Measurements from ENCODE around the gene ASXL3.

ASXL3 gene

GRCh38 chr18:33700513-33700976 is 122.5 kb downstream of the ASXL3 start:
- no peak for DNase-seq (ENCODE audit: insufficient read length, low spot score)
- FAIRE-seq = no peak
- no peak for TF ChIP-seq POLR2A (IDR thresholded peaks at IDR 0.05; ENCODE audit: low read depth, low read length)

- FAIRE-seq = no peak
- no peak for DNase-seq (ENCODE audit: insufficient read length, low spot score)
- TF ChIP-seq POLR2A (IDR thresholded peaks at IDR 0.05; ENCODE audit: low read depth, low read length) = no peak
These were observed 124.6 kb downstream of the ASXL3 start for GRCh38 chr18:33702625-33703024.

GRCh38 chr18:33706391-33706790 is 128.4 kb downstream of the ASXL3 start:
- no peak for DNase-seq (ENCODE audit: insufficient read length, low spot score)
- no peak for FAIRE-seq
- no peak for TF ChIP-seq POLR2A (IDR thresholded peaks at IDR 0.05; ENCODE audit: low read depth, low read length)

- no peak for FAIRE-seq
- DNase-seq (ENCODE audit: insufficient read length, low spot score) = no peak
- no peak for TF ChIP-seq POLR2A (IDR thresholded peaks at IDR 0.05; ENCODE audit: low read depth, low read length)
These were observed 130.9 kb downstream of the ASXL3 start for GRCh38 chr18:33708876-33709275.

GRCh38 chr18:33710269-33710668 is 132.2 kb downstream of the ASXL3 start:
- DNase-seq (ENCODE audit: insufficient read length, low spot score) = no peak
- FAIRE-seq = no peak
- no peak for TF ChIP-seq POLR2A (IDR thresholded peaks at IDR 0.05; ENCODE audit: low read depth, low read length)

GRCh38 chr18:33711514-33711913 is 133.5 kb downstream of the ASXL3 start:
- TF ChIP-seq POLR2A (IDR thresholded peaks at IDR 0.05; ENCODE audit: low read depth, low read length) = no peak
- DNase-seq (ENCODE audit: insufficient read length, low spot score) (no peak), FAIRE-seq (no peak)

GRCh38 chr18:33712719-33713118 is 134.7 kb downstream of the ASXL3 start:
- no peak for DNase-seq (ENCODE audit: insufficient read length, low spot score)
- FAIRE-seq = no peak
- no peak for TF ChIP-seq POLR2A (IDR thresholded peaks at IDR 0.05; ENCODE audit: low read depth, low read length)

GRCh38 chr18:33716061-33716683 is 138.2 kb downstream of the ASXL3 start:
- no peak for TF ChIP-seq POLR2A (IDR thresholded peaks at IDR 0.05; ENCODE audit: low read depth, low read length)
- FAIRE-seq (no peak), DNase-seq (ENCODE audit: insufficient read length, low spot score) (no peak)

- FAIRE-seq = no peak
- TF ChIP-seq POLR2A (IDR thresholded peaks at IDR 0.05; ENCODE audit: low read depth, low read length) = no peak
These were observed 139.3 kb downstream of the ASXL3 start for GRCh38 chr18:33717339-33717738.

GRCh38 chr18:33720133-33720532 is 142.1 kb downstream of the ASXL3 start:
- no peak for TF ChIP-seq POLR2A (IDR thresholded peaks at IDR 0.05; ENCODE audit: low read depth, low read length)
- FAIRE-seq (no peak), DNase-seq (ENCODE audit: insufficient read length, low spot score) (no peak)

More at GRCh38 chr18:33717339-33717738, 139.3 kb downstream of the ASXL3 start:
- no peak for DNase-seq (ENCODE audit: insufficient read length, low spot score)

GRCh38 chr18:33729556-33729955 is 151.5 kb downstream of the ASXL3 start:
- no peak for TF ChIP-seq POLR2A (IDR thresholded peaks at IDR 0.05; ENCODE audit: low read depth, low read length)
- DNase-seq (ENCODE audit: insufficient read length, low spot score) (no peak), FAIRE-seq (no peak)

- DNase-seq (ENCODE audit: insufficient read length, low spot score) = no peak
- no peak for TF ChIP-seq POLR2A (IDR thresholded peaks at IDR 0.05; ENCODE audit: low read depth, low read length)
- FAIRE-seq = no peak
These were observed 155.4 kb downstream of the ASXL3 start for GRCh38 chr18:33733376-33733775.

GRCh38 chr18:33735428-33735827 is 157.4 kb downstream of the ASXL3 start:
- no peak for FAIRE-seq
- no peak for TF ChIP-seq POLR2A (IDR thresholded peaks at IDR 0.05; ENCODE audit: low read depth, low read length)
- no peak for DNase-seq (ENCODE audit: insufficient read length, low spot score)

- FAIRE-seq (no peak), DNase-seq (ENCODE audit: insufficient read length, low spot score) (no peak)
- TF ChIP-seq POLR2A (IDR thresholded peaks at IDR 0.05; ENCODE audit: low read depth, low read length) = no peak
These were observed 163.7 kb downstream of the ASXL3 start for GRCh38 chr18:33741760-33742159.

- FAIRE-seq (no peak), DNase-seq (ENCODE audit: insufficient read length, low spot score) (no peak)
- TF ChIP-seq POLR2A (IDR thresholded peaks at IDR 0.05; ENCODE audit: low read depth, low read length) = no peak
These were observed 166.1 kb downstream of the ASXL3 start for GRCh38 chr18:33744032-33744697.
